Uterus (tissue), 2 donors: ENCODE results near the gene RUSF1.

Experiments
- POLR2A ChIP-seq, 2 donors: fragments of 450-650 bp; IDR thresholded peaks; one replicate each; pipeline ENCODE4 v1.6.1; 2016; ENCODE audit warnings: antibody characterized with exemption in 2 of 2, mild to moderate bottlenecking in 1 of 2, moderate library complexity in 1 of 2
- TF ChIP-seq, protein P1 (sequence below), 4 experiments: fragments of 200-600 bp in 2 of 4; fragments of 450-650 bp in 2 of 4; sonication (generic) in 2 of 4; IDR thresholded peaks; one replicate each; pipeline ENCODE4 v1.5.1; 2016 to 2019; ENCODE audit warnings: antibody characterized with exemption in 4 of 4, mild to moderate bottlenecking in 2 of 4, moderate library complexity in 1 of 4

DNA sequence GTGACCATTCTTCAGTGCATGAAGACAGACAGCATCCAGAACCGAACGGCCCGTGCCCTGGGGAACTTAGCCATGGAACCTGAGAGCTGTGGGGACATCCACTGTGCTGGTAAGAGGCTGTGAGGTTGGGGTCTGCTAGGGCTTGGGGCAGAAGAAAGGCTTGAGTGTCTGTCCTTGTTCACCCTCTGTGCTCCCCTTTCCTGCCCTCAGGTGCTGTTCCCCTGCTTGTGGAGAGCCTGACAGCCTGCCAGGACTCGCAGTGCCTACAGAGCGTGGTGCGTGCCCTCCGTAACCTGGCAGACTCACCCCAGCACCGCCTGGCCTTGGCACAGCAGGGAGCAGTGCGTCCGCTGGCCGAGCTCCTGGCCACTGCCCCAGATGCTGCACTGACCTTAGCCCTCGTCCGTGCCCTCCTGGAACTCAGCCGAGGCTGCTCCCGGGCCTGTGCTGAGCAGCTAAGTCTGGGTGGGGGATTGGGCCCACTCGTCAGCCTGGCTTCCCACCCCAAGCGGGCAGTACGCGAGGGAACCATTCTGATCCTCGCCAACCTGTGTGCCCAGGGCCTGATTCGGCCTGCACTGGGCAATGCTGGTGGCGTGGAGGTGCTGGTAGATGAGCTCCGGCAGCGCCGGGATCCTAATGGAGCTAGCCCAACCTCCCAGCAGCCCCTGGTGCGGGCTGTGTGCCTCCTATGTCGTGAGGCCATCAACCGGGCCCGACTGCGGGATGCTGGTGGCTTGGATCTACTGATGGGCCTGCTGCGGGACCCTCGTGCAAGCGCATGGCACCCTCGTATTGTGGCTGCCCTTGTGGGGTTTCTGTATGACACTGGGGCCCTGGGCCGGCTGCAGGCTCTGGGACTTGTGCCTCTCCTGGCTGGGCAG is 46.0 kb downstream of the RUSF1 start:
- TF ChIP-seq, protein P1, sequence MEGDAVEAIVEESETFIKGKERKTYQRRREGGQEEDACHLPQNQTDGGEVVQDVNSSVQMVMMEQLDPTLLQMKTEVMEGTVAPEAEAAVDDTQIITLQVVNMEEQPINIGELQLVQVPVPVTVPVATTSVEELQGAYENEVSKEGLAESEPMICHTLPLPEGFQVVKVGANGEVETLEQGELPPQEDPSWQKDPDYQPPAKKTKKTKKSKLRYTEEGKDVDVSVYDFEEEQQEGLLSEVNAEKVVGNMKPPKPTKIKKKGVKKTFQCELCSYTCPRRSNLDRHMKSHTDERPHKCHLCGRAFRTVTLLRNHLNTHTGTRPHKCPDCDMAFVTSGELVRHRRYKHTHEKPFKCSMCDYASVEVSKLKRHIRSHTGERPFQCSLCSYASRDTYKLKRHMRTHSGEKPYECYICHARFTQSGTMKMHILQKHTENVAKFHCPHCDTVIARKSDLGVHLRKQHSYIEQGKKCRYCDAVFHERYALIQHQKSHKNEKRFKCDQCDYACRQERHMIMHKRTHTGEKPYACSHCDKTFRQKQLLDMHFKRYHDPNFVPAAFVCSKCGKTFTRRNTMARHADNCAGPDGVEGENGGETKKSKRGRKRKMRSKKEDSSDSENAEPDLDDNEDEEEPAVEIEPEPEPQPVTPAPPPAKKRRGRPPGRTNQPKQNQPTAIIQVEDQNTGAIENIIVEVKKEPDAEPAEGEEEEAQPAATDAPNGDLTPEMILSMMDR (IDR thresholded peaks at IDR 0.05), result no peak
- no peak for TF ChIP-seq POLR2A (IDR thresholded peaks at IDR 0.05)
